OCI-LY1 (cell line): Measurements from ENCODE around the gene NEB.

Experiments
- H2AFZ ChIP-seq: fragments of 200-600 bp; sonication (generic), shearing (Covaris generic); 2 replicates; pipeline ENCODE4 v1.6.0; 2014; ENCODE audit warnings: antibody characterized with exemption, mild to moderate bottlenecking, low read length
- H3F3A ChIP-seq: fragments of 200-600 bp; sonication (generic), shearing (Covaris generic); 2 replicates; pipeline ENCODE4 v1.6.0; 2014; ENCODE audit warnings: mild to moderate bottlenecking, antibody characterized with exemption, low read length, moderate library complexity; ENCODE audit not compliant: insufficient read depth
- H3K27ac ChIP-seq: fragments of 200-600 bp; sonication (generic); 2 replicates; pipeline ENCODE4 v1.5.1; 2014; ENCODE audit warnings: low read length, mixed run types, mild to moderate bottlenecking, low read depth; ENCODE audit not compliant: poor library complexity, severe bottlenecking
- H3K27me3 ChIP-seq: fragments of 200-600 bp; sonication (generic); 2 replicates; pipeline ENCODE4 v1.6.0; 2014; ENCODE audit warnings: antibody characterized with exemption, mild to moderate bottlenecking, low read length, moderate library complexity; ENCODE audit not compliant: insufficient read depth
- H3K36me3 ChIP-seq: fragments of 200-600 bp; sonication (generic); 2 replicates; pipeline ENCODE4 v1.6.1; 2014; ENCODE audit warnings: mild to moderate bottlenecking, antibody characterized with exemption, low read length, moderate library complexity, mixed read lengths; ENCODE audit not compliant: insufficient read depth
- H3K4me1 ChIP-seq: fragments of 200-600 bp; sonication (generic); 2 replicates; pipeline ENCODE4 v1.5.1; 2014; ENCODE audit warnings: mild to moderate bottlenecking, low read length, moderate library complexity; ENCODE audit not compliant: insufficient read depth, severe bottlenecking
- H3K4me2 ChIP-seq: fragments of 200-600 bp; sonication (generic), shearing (Covaris generic); 2 replicates; pipeline ENCODE4 v1.6.1; 2014; ENCODE audit warnings: low read length
- H3K4me3 ChIP-seq: fragments of 200-600 bp; sonication (generic); 2 replicates; pipeline ENCODE4 v1.5.1; 2014; ENCODE audit warnings: low read length, low read depth, mild to moderate bottlenecking, mixed read lengths; ENCODE audit not compliant: poor library complexity, severe bottlenecking
- H3K79me2 ChIP-seq: fragments of 200-600 bp; shearing (Covaris generic); 2 replicates; pipeline ENCODE4 v1.6.1; 2016; ENCODE audit warnings: mixed run types, low read length, mixed read lengths; ENCODE audit not compliant: insufficient read depth
- H3K9ac ChIP-seq: fragments of 200-600 bp; sonication (generic), shearing (Covaris generic); 2 replicates; pipeline ENCODE4 v1.6.1; 2014; ENCODE audit warnings: mild to moderate bottlenecking, low read length, mixed read lengths
- H3K9me2 ChIP-seq: fragments of 200-600 bp; sonication (generic), shearing (Covaris generic); 2 replicates; pipeline ENCODE4 v1.6.1; 2014; ENCODE audit warnings: low read depth, mild to moderate bottlenecking, low read length, mixed read lengths
- H3K9me3 ChIP-seq: fragments of 200-600 bp; shearing (Covaris generic); 2 replicates; pipeline ENCODE4 v1.6.1; 2014; ENCODE audit warnings: low read length, mixed read lengths
- H4K20me1 ChIP-seq: fragments of 200-600 bp; sonication (generic), shearing (Covaris generic); 2 replicates; pipeline ENCODE4 v1.6.0; 2016; ENCODE audit warnings: mild to moderate bottlenecking, low read length; ENCODE audit not compliant: insufficient read depth
- EZH2 ChIP-seq: fragments of 200-600 bp; sonication (generic), shearing (Covaris generic); IDR thresholded peaks from 2 replicates; pipeline ENCODE4 v1.8.0; 2017; ENCODE audit warnings: borderline replicate concordance, mixed run types, mild to moderate bottlenecking, antibody characterized with exemption, low read length, moderate library complexity, mixed read lengths
- TF ChIP-seq, protein P1 (sequence below): fragments of 200-600 bp; sonication (generic), shearing (Covaris generic); IDR thresholded peaks from 2 replicates; pipeline ENCODE4 v1.5.1; 2017; ENCODE audit warnings: mild to moderate bottlenecking, antibody characterized with exemption, low read length, moderate library complexity, mixed read lengths

Gene NEB

GRCh38 chr2:151556121-151556520 lies 178.2 kb downstream of the NEB start:
- H3K4me3 ChIP-seq, result no peak overlapping the region
- no peaks in the 10 kb centered on the region for H3K4me1 ChIP-seq
- no peaks in the 10 kb centered on the region for H4K20me1 ChIP-seq
- TF ChIP-seq, protein P1, sequence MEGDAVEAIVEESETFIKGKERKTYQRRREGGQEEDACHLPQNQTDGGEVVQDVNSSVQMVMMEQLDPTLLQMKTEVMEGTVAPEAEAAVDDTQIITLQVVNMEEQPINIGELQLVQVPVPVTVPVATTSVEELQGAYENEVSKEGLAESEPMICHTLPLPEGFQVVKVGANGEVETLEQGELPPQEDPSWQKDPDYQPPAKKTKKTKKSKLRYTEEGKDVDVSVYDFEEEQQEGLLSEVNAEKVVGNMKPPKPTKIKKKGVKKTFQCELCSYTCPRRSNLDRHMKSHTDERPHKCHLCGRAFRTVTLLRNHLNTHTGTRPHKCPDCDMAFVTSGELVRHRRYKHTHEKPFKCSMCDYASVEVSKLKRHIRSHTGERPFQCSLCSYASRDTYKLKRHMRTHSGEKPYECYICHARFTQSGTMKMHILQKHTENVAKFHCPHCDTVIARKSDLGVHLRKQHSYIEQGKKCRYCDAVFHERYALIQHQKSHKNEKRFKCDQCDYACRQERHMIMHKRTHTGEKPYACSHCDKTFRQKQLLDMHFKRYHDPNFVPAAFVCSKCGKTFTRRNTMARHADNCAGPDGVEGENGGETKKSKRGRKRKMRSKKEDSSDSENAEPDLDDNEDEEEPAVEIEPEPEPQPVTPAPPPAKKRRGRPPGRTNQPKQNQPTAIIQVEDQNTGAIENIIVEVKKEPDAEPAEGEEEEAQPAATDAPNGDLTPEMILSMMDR, result no peak
- no peak for TF ChIP-seq EZH2
- H3K27me3 ChIP-seq, result no peaks in the 10 kb centered on the region
- H3K4me2 ChIP-seq, result no peak overlapping the region
- no peak overlapping the region for H2AFZ ChIP-seq
- H3K9me3 ChIP-seq, result no peaks in the 10 kb centered on the region
- no peaks in the 10 kb centered on the region for H3F3A ChIP-seq
- H3K27ac ChIP-seq, result no peak overlapping the region
- H3K9me2 ChIP-seq, result no peaks in the 10 kb centered on the region
- no peaks in the 10 kb centered on the region for H3K36me3 ChIP-seq
- H3K79me2 ChIP-seq, result no peaks in the 10 kb centered on the region
- no peak overlapping the region for H3K9ac ChIP-seq

DNA sequence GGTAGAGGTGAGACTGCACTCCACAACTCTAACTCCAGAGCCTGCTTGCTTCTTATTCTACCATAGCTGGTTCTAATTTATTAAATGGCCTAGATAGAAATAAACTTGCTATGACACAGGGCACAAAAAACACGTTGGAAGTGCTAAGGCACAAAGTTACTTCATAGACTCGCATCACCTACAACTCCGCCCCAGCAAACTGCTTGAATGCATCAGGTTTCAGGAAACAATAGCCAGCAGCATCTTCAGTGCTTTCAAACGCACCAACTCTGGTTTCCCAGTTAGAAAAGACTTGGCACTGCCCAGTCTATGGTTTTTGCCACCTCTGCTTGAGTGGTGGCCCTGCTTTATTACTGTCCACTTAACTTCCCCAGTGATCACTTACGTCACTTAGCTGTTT lies 182.0 kb downstream of the NEB start:
- TF ChIP-seq, protein P1, result no peak
- TF ChIP-seq EZH2, result no peak
- H3K79me2 ChIP-seq, result no peaks in the 10 kb centered on the region
- H3K9me2 ChIP-seq, result no peaks in the 10 kb centered on the region
- no peaks in the 10 kb centered on the region for H3K36me3 ChIP-seq
- no peaks in the 10 kb centered on the region for H3K4me1 ChIP-seq
- H3F3A ChIP-seq, result no peaks in the 10 kb centered on the region
- no peak overlapping the region for H3K9ac ChIP-seq
- H3K27me3 ChIP-seq, result no peaks in the 10 kb centered on the region
- H2AFZ ChIP-seq, result no peak overlapping the region
- H3K9me3 ChIP-seq, result no peaks in the 10 kb centered on the region
- no peak overlapping the region for H3K27ac ChIP-seq
- H4K20me1 ChIP-seq, result no peaks in the 10 kb centered on the region
- H3K4me2 ChIP-seq, result no peak overlapping the region
- no peak overlapping the region for H3K4me3 ChIP-seq

DNA sequence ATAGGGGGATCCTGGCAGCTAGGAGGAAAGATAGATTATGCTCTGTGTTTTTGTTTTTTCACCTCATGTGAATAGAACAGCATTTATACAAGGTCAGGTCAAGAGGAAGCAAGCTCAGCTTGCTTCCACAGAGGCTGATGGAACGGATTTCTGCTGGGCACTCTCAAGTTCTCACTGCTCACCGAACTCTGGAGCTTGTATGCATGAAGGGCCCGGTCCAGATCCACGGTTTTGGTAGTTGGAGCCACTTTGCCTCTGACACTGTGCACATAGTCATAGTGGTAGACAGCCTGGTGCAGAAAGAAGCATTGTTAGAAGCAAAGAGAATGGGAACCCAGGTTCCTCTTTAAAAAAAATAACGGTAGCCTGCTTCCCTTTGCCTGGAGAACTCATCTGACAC lies 182.7 kb downstream of the NEB start:
- Histone ChIP-seq H3K27me3 (no peaks in the 10 kb centered on the region), H3K9me2 (no peaks in the 10 kb centered on the region), H3K9me3 (no peaks in the 10 kb centered on the region), H3K4me3 (no peak overlapping the region), H4K20me1 (no peaks in the 10 kb centered on the region), H3K4me1 (no peaks in the 10 kb centered on the region), H3K79me2 (no peaks in the 10 kb centered on the region), H3K9ac (no peak overlapping the region), H2AFZ (no peak overlapping the region), H3K36me3 (no peaks in the 10 kb centered on the region), H3K4me2 (no peak overlapping the region), H3F3A (no peaks in the 10 kb centered on the region), H3K27ac (no peak overlapping the region)
- TF ChIP-seq, protein P1, result no peak
